Frontal cortex (tissue), 4 donors: ENCODE results near the gene MACO1. TPM values are rescaled to one million over a fixed set of nuclear protein-coding genes. Genes with fewer than 3 reads are reported as not detected.
"Not testable (repeated sequence)": the region's sequence is repeated elsewhere in the genome, so short reads cannot be mapped to it uniquely, and the experiment has no call there.

ENCODE experiments used
- DNase-seq, 2 donors: peaks; one replicate each; pipeline ENCODE4 v3.0.0; 2012; ENCODE audit warnings: low spot score in 2 of 2
- FAIRE-seq: peaks from 2 replicates; lab custom pipeline; 2012; peaks lifted over from hg19 to GRCh38; lab: Jason Lieb, UNC
- total RNA-seq: library from RNA; depleted of rRNA; stranded (reverse); fragments of >200 nt; gene quantifications from one replicate; pipeline ENCODE4 v1.2.3, GENCODE V29; 2014
- donor health status: control.
- donor health status: control.
- donor health status: control.

The MACO1 gene
- total RNA-seq: 103 TPM

- FAIRE-seq (peak; percentile 94), DNase-seq (peak; percentile 94 to 97)
These were observed at the start of gene MACO1 for GRCh38 chr1:25430073-25430966. MACO1 (plus strand) TSS chr1:25430897; CDS start chr1:25431099, 202 bp downstream.

- not testable (repeated sequence) for FAIRE-seq, DNase-seq
These were observed 48.2 kb upstream of the MACO1 start for GRCh38 chr1:25382543-25382942.

- FAIRE-seq, DNase-seq: not testable (repeated sequence)
These were observed 47.6 kb upstream of the MACO1 start for GRCh38 chr1:25383090-25383489.

- not testable (repeated sequence) for DNase-seq, FAIRE-seq
These were observed 46.8 kb upstream of the MACO1 start for GRCh38 chr1:25383875-25384274.

GRCh38 chr1:25387096-25387495 is 43.6 kb upstream of the MACO1 start:
- not testable (repeated sequence) for FAIRE-seq, DNase-seq

GRCh38 chr1:25388691-25389090 is 42.0 kb upstream of the MACO1 start:
- not testable (repeated sequence) for FAIRE-seq, DNase-seq

- FAIRE-seq, DNase-seq: not testable (repeated sequence)
These were observed 41.0 kb upstream of the MACO1 start for GRCh38 chr1:25389721-25390120.

- DNase-seq: no peak
- no peak for FAIRE-seq
These were observed 37.9 kb upstream of the MACO1 start for GRCh38 chr1:25392841-25393240.

GRCh38 chr1:25397549-25397948 is 33.1 kb upstream of the MACO1 start:
- FAIRE-seq, DNase-seq: not testable (repeated sequence)

- not testable (repeated sequence) for FAIRE-seq, DNase-seq
These were observed 32.6 kb upstream of the MACO1 start for GRCh38 chr1:25398079-25398478.

GRCh38 chr1:25402947-25403803 is 27.5 kb upstream of the MACO1 start:
- DNase-seq, FAIRE-seq: not testable (repeated sequence)

- not testable (repeated sequence) for FAIRE-seq, DNase-seq
These were observed 24.9 kb upstream of the MACO1 start for GRCh38 chr1:25405731-25406305.

- not testable (repeated sequence) for FAIRE-seq, DNase-seq
These were observed 20.9 kb upstream of the MACO1 start for GRCh38 chr1:25409641-25410427.

GRCh38 chr1:25412872-25413623 is 17.6 kb upstream of the MACO1 start:
- not testable (repeated sequence) for DNase-seq, FAIRE-seq

GRCh38 chr1:25414157-25414556 is 16.5 kb upstream of the MACO1 start:
- DNase-seq, FAIRE-seq: not testable (repeated sequence)

GRCh38 chr1:25414578-25414977 is 16.1 kb upstream of the MACO1 start:
- not testable (repeated sequence) for DNase-seq, FAIRE-seq

GRCh38 chr1:25417280-25417679 is 13.4 kb upstream of the MACO1 start:
- not testable (repeated sequence) for FAIRE-seq, DNase-seq

GRCh38 chr1:25419339-25419738 is 11.4 kb upstream of the MACO1 start:
- not testable (repeated sequence) for FAIRE-seq, DNase-seq
